A549 treated with CORT108297 at 1 μM for 4 hours (cell line): ENCODE results near the gene BTG2. TPM values are rescaled to one million over a fixed set of nuclear protein-coding genes. Genes with fewer than 3 reads are reported as not detected.

ENCODE experiments used
- total RNA-seq: library from RNA; stranded (reverse); fragments of 200-300 nt; extraction: Qiagen RNA extraction; gene quantifications from 5 replicates; pipeline ENCODE4 v1.2.3, GENCODE V29; 2022

The BTG2 gene, protein sequence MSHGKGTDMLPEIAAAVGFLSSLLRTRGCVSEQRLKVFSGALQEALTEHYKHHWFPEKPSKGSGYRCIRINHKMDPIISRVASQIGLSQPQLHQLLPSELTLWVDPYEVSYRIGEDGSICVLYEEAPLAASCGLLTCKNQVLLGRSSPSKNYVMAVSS
- total RNA-seq = 10.1 to 14.5 TPM (median 14.2 TPM) in 5 replicates

DNA sequence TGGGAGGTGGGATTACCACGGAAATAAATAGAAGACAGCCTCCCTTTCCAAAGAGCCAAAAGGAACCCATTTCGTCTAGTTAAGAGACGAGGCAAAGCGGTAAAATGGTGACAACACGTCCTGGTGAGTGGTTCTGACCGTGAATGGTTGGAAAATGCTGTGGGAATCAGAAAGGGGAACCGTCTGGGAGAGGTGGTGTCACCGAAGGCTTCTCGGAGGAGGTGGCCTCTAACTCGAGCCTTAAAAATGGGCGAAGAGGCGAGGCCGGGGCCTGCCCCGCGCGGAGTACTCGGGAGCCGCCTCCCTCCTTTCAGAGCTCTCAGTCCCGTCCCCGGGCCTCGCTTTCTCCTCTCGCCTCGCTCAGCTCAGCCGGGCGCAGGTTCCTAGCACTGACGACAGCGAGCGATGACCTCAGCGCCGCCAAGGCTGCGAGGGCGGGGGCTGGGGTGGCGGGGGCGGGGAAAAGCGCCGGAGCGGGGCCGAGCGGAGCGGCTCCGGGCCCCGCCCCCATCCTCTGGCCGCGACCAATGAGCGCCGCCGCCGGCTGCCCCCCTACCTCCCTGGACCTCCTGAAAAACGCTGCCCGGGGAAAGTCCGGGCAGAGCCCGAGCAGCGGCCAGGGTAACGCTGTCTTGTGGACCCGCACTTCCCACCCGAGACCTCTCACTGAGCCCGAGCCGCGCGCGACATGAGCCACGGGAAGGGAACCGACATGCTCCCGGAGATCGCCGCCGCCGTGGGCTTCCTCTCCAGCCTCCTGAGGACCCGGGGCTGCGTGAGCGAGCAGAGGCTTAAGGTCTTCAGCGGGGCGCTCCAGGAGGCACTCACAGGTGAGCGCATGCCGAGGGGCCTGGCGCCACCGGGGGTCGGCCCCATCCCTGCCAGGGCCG is at the start of gene BTG2:
TSS of gene BTG2 (plus strand) at position 601 of the 890 bp plus-strand sequence. CDS start at position 689, 88 bp downstream.

DNA sequence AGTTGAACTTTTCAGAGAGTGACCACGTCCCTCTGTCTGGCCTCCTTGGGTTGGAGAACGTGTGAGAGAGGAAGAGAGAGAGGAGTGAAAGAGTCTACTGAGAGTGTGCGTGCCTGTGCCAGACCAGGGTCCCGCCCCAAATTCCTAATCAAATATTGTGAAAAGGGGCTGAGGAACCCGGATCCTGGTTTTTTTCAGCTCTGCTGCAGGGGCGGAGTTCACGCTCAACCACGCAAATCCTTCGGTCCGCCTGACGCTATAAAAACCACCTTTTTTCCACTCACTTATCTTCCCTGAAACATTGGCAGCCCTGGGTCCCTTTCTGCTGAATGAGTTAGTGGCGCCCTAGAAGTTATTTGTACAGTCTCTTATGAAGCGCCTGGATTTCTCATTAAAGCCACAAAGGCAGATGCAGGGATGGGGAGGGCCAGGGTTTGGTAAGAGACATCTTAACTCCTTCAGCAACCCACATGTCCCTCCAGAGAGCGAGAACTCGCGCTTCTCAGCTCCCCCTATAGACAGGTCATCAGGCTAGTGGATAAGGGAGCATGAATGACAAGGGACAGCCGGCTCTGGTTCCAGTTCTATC is 45.8 kb downstream of the BTG2 start, which contains the start of gene FMOD:
TSS of gene FMOD (minus strand) at position 86 of the 589 bp plus-strand sequence. CDS start 2,852 bp downstream, outside the sequence.

Other genes with a start within 250 kb of the BTG2 start
- gene MYOG, start 219.5 kb upstream of the BTG2 start, total RNA-seq = not detected in 5 replicates
- gene ADORA1, start 177.8 kb upstream of the BTG2 start, total RNA-seq = 0.85 to 1.3 TPM (median 1.1 TPM) in 5 replicates
- 0.03 TPM in 1 of 5 replicates, not detected in the others for gene MYBPH, start 129.7 kb upstream of the BTG2 start, total RNA-seq
- not detected in 5 replicates for gene CHI3L1, start 118.8 kb upstream of the BTG2 start, total RNA-seq
- gene CHIT1, start 75.8 kb upstream of the BTG2 start, total RNA-seq = not detected in 5 replicates
- 0.03 to 0.05 TPM in 2 of 5 replicates, not detected in the others for gene FMOD, start 45.6 kb downstream of the BTG2 start, total RNA-seq
- 0.01 to 0.02 TPM (median 0.02 TPM) in 3 of 5 replicates, not detected in the others for gene PRELP, start 170.3 kb downstream of the BTG2 start, total RNA-seq
- not detected in 5 replicates for gene OPTC, start 188.6 kb downstream of the BTG2 start, total RNA-seq